Measurements from ENCODE around the gene PGBD2. TPM values are rescaled to one million over a fixed set of nuclear protein-coding genes. Genes with fewer than 3 reads are reported as not detected.
"Not testable (repeated sequence)": the region's sequence is repeated elsewhere in the genome, so short reads cannot be mapped to it uniquely, and the experiment has no call there.

The PGBD2 gene
- total RNA-seq, 1 experiment from 2014 or later: 5.3 TPM

DNA sequence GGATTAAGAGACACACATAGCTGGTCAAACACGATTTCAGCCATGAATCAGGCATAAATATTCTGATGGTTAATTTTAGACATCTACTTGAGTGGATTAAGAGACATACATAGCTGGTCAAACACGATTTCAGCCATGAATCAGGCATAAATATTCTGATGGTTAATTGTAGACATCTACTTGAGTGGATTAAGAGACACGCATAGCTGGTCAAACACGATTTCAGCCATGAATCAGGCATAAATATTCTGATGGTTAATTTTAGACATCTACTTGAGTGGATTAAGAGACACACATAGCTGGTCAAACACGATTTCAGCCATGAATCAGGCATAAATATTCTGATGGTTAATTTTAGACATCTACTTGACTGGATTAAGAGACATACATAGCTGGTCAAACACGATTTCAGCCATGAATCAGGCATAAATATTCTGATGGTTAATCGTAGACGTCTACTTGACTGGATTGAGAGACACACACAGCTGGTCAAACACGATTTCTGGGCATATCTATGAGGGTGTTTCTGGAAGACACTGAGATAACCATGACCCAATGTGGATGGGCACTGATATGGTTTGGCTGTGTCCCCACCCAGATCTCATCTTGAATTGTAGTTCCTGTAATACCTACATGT, 32.3 kb downstream of the PGBD2 start:
- H3K9me2 ChIP-seq (ENCODE audit: insufficient read depth); H3K4me1 ChIP-seq (replicated peaks; ENCODE audit: insufficient read depth); H3K79me2 ChIP-seq (ENCODE audit: low read depth); POLR2A ChIA-PET (ENCODE audit: unreplicated experiment); CTCF ChIA-PET; H3K4me2 ChIP-seq; H2AFZ ChIP-seq; H3F3A ChIP-seq (ENCODE audit: insufficient read depth, low read depth); DNase-seq; H3K4me3 ChIP-seq; H3K27me3 ChIP-seq (ENCODE audit: insufficient read depth, low read depth); intact Hi-C loops (cut with micrococcal nuclease; ENCODE audit: unreplicated experiment); BruUV-seq (replicated peaks); H3K36me3 ChIP-seq (ENCODE audit: low read depth); H3K27ac ChIP-seq; H4K20me1 ChIP-seq (ENCODE audit: insufficient read depth); H3K9me3 ChIP-seq (ENCODE audit: insufficient read depth, low read depth): not testable (repeated sequence)

DNA sequence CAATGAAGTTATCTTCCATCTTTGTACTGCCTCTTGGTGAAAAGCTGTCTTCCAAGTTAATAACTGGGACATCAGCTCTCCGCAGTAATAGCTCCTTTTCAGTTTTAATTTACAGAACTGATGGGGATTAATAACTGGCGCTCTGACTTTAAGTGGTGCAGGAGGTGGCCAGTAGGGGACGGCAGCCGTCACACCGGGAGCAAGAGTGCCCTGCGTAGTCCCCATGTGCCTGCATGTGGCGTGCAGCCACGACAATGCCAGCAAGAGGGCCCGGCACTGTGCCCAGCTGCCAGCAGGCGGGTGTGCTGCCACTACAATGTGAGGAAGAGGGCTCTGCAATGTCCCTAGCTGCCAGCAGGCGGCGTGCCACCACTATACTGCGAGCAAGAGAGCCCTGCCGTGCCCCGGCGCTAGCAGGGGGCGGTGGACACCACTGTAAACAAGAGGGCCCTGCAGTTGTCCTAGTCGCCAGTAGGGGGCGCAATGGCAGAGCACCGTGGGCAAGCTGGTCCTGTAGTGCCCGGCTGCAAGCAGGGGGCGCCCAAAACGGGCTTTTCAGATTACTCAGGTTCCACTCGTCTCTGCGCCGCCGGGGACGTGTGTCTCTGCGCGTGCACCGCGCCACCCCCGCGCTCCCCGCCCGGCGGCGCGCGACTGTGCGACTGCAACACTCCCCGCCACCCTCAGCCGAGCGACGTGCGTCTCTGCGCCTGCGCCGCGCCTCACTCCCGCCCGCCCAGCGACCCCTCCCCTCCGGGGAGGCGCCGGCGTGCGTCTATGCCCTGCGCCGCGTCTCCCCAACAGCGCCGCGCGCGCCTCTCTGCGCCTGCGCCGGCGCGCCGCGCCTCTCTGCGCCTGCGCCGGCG, 38.3 kb downstream of the PGBD2 start:
- H2AFZ ChIP-seq; H4K20me1 ChIP-seq (ENCODE audit: insufficient read depth); H3K9me2 ChIP-seq (ENCODE audit: insufficient read depth); DNase-seq; H3K27me3 ChIP-seq (ENCODE audit: insufficient read depth, low read depth); H3K79me2 ChIP-seq (ENCODE audit: low read depth); CTCF ChIA-PET; intact Hi-C loops (cut with micrococcal nuclease; ENCODE audit: unreplicated experiment); H3K9me3 ChIP-seq (ENCODE audit: insufficient read depth, low read depth); H3K4me3 ChIP-seq; H3F3A ChIP-seq (ENCODE audit: insufficient read depth, low read depth); H3K27ac ChIP-seq; H3K4me1 ChIP-seq (replicated peaks; ENCODE audit: insufficient read depth); BruUV-seq (replicated peaks); H3K4me2 ChIP-seq; H3K36me3 ChIP-seq (ENCODE audit: low read depth): not testable (repeated sequence)
- POLR2A ChIA-PET (ENCODE audit: unreplicated experiment): interaction anchor here (0.6 kb wide), 1 partner anchor 136 kb away, joined by 6 read pairs; no protein-coding TSS in a partner anchor

DNA sequence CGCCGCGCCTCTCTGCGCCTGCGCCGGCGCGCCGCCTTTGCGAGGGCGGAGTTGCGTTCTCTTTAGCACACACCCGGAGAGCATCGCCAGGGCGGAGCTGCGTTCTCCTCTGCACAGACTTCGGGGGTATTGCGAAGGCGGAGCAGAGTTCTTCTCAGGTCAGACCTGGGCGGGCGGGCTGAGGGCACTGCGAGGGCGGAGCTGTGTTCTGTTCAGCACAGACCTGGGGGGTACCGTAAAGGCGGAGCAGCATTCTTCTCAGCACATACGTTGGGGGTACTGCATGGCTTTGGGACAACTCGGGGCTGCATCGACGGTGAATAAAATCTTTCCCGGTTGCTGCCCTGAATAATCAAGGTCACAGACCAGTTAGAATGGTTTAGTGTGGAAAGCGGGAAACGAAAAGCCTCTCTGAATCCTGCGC, 39.0 kb downstream of the PGBD2 start:
- H3K4me3 ChIP-seq; H3K27ac ChIP-seq; H4K20me1 ChIP-seq (ENCODE audit: insufficient read depth); H3K79me2 ChIP-seq (ENCODE audit: low read depth); H3K4me2 ChIP-seq; H3K9me2 ChIP-seq (ENCODE audit: insufficient read depth); H3K27me3 ChIP-seq (ENCODE audit: insufficient read depth, low read depth); H3K4me1 ChIP-seq (replicated peaks; ENCODE audit: insufficient read depth); CTCF ChIA-PET; DNase-seq; H3F3A ChIP-seq (ENCODE audit: insufficient read depth, low read depth); H2AFZ ChIP-seq; POLR2A ChIA-PET (ENCODE audit: unreplicated experiment); BruUV-seq (replicated peaks); H3K9me3 ChIP-seq (ENCODE audit: insufficient read depth, low read depth); intact Hi-C loops (cut with micrococcal nuclease; ENCODE audit: unreplicated experiment); H3K36me3 ChIP-seq (ENCODE audit: low read depth): not testable (repeated sequence)

DNA sequence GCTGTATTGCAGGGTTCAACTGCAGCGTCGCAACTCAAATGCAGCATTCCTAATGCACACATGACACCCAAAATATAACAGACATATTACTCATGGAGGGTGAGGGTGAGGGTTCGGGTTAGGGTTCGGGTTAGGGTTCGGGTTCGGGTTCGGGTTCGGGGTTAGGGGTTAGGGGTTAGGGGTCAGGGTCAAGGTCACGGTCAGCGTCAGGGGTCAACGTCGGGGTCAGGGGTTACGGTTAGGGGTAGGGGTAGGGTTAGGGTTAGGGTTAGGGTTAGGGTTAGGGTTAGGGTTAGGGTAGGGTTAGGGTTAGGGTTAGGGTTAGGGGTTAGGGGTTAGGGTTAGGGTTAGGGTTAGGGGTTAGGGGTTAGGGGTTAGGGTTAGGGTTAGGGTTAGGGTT, 39.4 kb downstream of the PGBD2 start:
- H3F3A ChIP-seq (ENCODE audit: insufficient read depth, low read depth); H3K79me2 ChIP-seq (ENCODE audit: low read depth); H3K4me2 ChIP-seq; H4K20me1 ChIP-seq (ENCODE audit: insufficient read depth); intact Hi-C loops (cut with micrococcal nuclease; ENCODE audit: unreplicated experiment); H3K9me2 ChIP-seq (ENCODE audit: insufficient read depth); H3K27me3 ChIP-seq (ENCODE audit: insufficient read depth, low read depth); CTCF ChIA-PET; H3K36me3 ChIP-seq (ENCODE audit: low read depth); H2AFZ ChIP-seq; H3K9me3 ChIP-seq (ENCODE audit: insufficient read depth, low read depth); H3K27ac ChIP-seq; DNase-seq; H3K4me1 ChIP-seq (replicated peaks; ENCODE audit: insufficient read depth); H3K4me3 ChIP-seq; POLR2A ChIA-PET (ENCODE audit: unreplicated experiment); BruUV-seq (replicated peaks): not testable (repeated sequence)

DNA sequence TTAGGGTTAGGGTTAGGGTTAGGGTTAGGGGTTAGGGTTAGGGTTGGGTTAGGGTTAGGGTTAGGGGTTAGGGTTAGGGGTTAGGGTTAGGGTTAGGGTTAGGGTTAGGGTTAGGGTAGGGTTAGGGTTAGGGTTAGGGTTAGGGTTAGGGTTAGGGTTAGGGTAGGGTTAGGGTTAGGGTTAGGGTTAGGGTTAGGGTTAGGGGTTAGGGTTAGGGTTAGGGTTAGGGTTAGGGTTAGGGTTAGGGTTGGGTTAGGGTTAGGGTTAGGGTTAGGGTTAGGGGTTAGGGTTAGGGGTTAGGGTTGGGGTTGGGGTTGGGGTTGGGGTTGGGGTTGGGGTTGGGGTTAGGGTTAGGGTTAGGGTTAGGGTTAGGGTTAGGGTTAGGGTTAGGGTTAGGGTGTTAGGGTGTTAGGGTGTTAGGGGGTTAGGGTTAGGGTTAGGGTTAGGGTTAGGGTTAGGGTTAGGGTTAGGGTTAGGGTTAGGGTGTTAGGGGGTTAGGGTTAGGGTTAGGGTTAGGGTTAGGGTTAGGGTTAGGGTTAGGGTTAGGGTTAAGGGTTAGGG, 39.9 kb downstream of the PGBD2 start:
- H3K4me1 ChIP-seq (replicated peaks; ENCODE audit: insufficient read depth); intact Hi-C loops (cut with micrococcal nuclease; ENCODE audit: unreplicated experiment); H3K9me2 ChIP-seq (ENCODE audit: insufficient read depth); H3K4me2 ChIP-seq; H3K79me2 ChIP-seq (ENCODE audit: low read depth); H3K27me3 ChIP-seq (ENCODE audit: insufficient read depth, low read depth); H3K9me3 ChIP-seq (ENCODE audit: insufficient read depth, low read depth); H3K36me3 ChIP-seq (ENCODE audit: low read depth); H3K27ac ChIP-seq; H3F3A ChIP-seq (ENCODE audit: insufficient read depth, low read depth); CTCF ChIA-PET; POLR2A ChIA-PET (ENCODE audit: unreplicated experiment); H3K4me3 ChIP-seq; DNase-seq; H2AFZ ChIP-seq; BruUV-seq (replicated peaks); H4K20me1 ChIP-seq (ENCODE audit: insufficient read depth): not testable (repeated sequence)

Other genes starting within 250 kb of the PGBD2 start
- not detected in 2 replicates for gene OR14I1, start 203.5 kb upstream of the PGBD2 start, total RNA-seq (2021)
- gene LYPD8, start 150.5 kb upstream of the PGBD2 start, total RNA-seq (2021): 0.74 and 1.4 TPM in 2 replicates
- gene SH3BP5L, start 80.3 kb upstream of the PGBD2 start, total RNA-seq (2021): 24.6 and 25.6 TPM in 2 replicates
- gene ZNF672, start 68.0 kb upstream of the PGBD2 start, total RNA-seq (2021): 24.7 and 27.6 TPM in 2 replicates
- gene ZNF692, start 47.1 kb upstream of the PGBD2 start, total RNA-seq (2021): 46.6 and 51.7 TPM in 2 replicates